ENCODE results near the gene RAD54L. TPM values are rescaled to one million over a fixed set of nuclear protein-coding genes. Genes with fewer than 3 reads are reported as not detected.

The RAD54L gene
- polyA plus RNA-seq, 2 donors, result 6.1 to 7.0 TPM

- peak overlapping the region; percentile 68 to 82 for H3K4me3 ChIP-seq (ENCODE audit: low read depth in 1 of 2, low read length in 2 of 2)
- H3K36me3 ChIP-seq (ENCODE audit: control insufficient read depth in 2 of 2, insufficient read depth in 2 of 2, low read length in 1 of 2), result peaks cover 0 to 5% of the 10 kb centered on the region in 2 donors
- H3K4me1 ChIP-seq (ENCODE audit: control insufficient read depth in 2 of 2, insufficient read depth in 2 of 2, low read length in 1 of 2), result peaks cover 3 to 7% of the 10 kb centered on the region in 2 donors
- peak overlapping the region; percentile 88 to 97 for H3K27ac ChIP-seq (ENCODE audit: low read depth in 2 of 2, low read length in 1 of 2)
- WGBS, 2 donors, result 35 to 41% methylated on average over 5 to 6 of the region's 6 CpGs
- H3K9me3 ChIP-seq (ENCODE audit: control insufficient read depth in 2 of 2, insufficient read depth in 1 of 2, low read depth in 1 of 2, low read length in 1 of 2), result no peaks in the 10 kb centered on the region
- no peaks in the 10 kb centered on the region for H3K27me3 ChIP-seq (ENCODE audit: control insufficient read depth in 1 of 2, insufficient read depth in 2 of 2, low read length in 2 of 2)
Observed at GRCh38 chr1:46300673-46301405, 53.3 kb downstream of the RAD54L start.

- WGBS, 2 donors, result 8 to 9% methylated on average over 17 of the region's 17 CpGs
Observed at GRCh38 chr1:46301406-46301807, 53.8 kb downstream of the RAD54L start.

GRCh38 chr1:46301808-46302640, 54.5 kb downstream of the RAD54L start:
- Histone ChIP-seq H3K27me3 (ENCODE audit: control insufficient read depth in 1 of 2, insufficient read depth in 2 of 2, low read length in 2 of 2) (no peaks in the 10 kb centered on the region), H3K27ac (ENCODE audit: low read depth in 2 of 2, low read length in 1 of 2) (peak overlapping the region; percentile 88 to 97), H3K9me3 (ENCODE audit: control insufficient read depth in 2 of 2, insufficient read depth in 1 of 2, low read depth in 1 of 2, low read length in 1 of 2) (no peaks in the 10 kb centered on the region), H3K36me3 (ENCODE audit: control insufficient read depth in 2 of 2, insufficient read depth in 2 of 2, low read length in 1 of 2) (peaks cover 0 to 5% of the 10 kb centered on the region in 2 donors), H3K4me3 (ENCODE audit: low read depth in 1 of 2, low read length in 2 of 2) (peak overlapping the region; percentile 68 to 82), H3K4me1 (ENCODE audit: control insufficient read depth in 2 of 2, insufficient read depth in 2 of 2, low read length in 1 of 2) (peaks cover 3 to 7% of the 10 kb centered on the region in 2 donors)
- 0 to 1% methylated on average over 67 to 79 of the region's 79 CpGs for WGBS, 2 donors

More at GRCh38 chr1:46301406-46301807, 53.8 kb downstream of the RAD54L start:
- Histone ChIP-seq H3K27me3 (ENCODE audit: control insufficient read depth in 1 of 2, insufficient read depth in 2 of 2, low read length in 2 of 2) (no peaks in the 10 kb centered on the region), H3K4me1 (ENCODE audit: control insufficient read depth in 2 of 2, insufficient read depth in 2 of 2, low read length in 1 of 2) (peaks cover 3 to 7% of the 10 kb centered on the region in 2 donors), H3K4me3 (ENCODE audit: low read depth in 1 of 2, low read length in 2 of 2) (peak overlapping the region; percentile 68 to 82), H3K27ac (ENCODE audit: low read depth in 2 of 2, low read length in 1 of 2) (peak overlapping the region; percentile 88 to 97), H3K36me3 (ENCODE audit: control insufficient read depth in 2 of 2, insufficient read depth in 2 of 2, low read length in 1 of 2) (peaks cover 0 to 5% of the 10 kb centered on the region in 2 donors), H3K9me3 (ENCODE audit: control insufficient read depth in 2 of 2, insufficient read depth in 1 of 2, low read depth in 1 of 2, low read length in 1 of 2) (no peaks in the 10 kb centered on the region)

GRCh38 chr1:46302641-46303037, 55.1 kb downstream of the RAD54L start:
- Histone ChIP-seq H3K27ac (ENCODE audit: low read depth in 2 of 2, low read length in 1 of 2) (peak overlapping the region; percentile 88 to 97), H3K4me1 (ENCODE audit: control insufficient read depth in 2 of 2, insufficient read depth in 2 of 2, low read length in 1 of 2) (peaks cover 3 to 7% of the 10 kb centered on the region in 2 donors), H3K27me3 (ENCODE audit: control insufficient read depth in 1 of 2, insufficient read depth in 2 of 2, low read length in 2 of 2) (no peaks in the 10 kb centered on the region), H3K9me3 (ENCODE audit: control insufficient read depth in 2 of 2, insufficient read depth in 1 of 2, low read depth in 1 of 2, low read length in 1 of 2) (no peaks in the 10 kb centered on the region), H3K36me3 (ENCODE audit: control insufficient read depth in 2 of 2, insufficient read depth in 2 of 2, low read length in 1 of 2) (no peaks in the 10 kb centered on the region), H3K4me3 (ENCODE audit: low read depth in 1 of 2, low read length in 2 of 2) (peak overlapping the region; percentile 68 to 82)
- 0 to 1% methylated on average over 24 to 32 of the region's 32 CpGs for WGBS, 2 donors

GRCh38 chr1:46303038-46303871, 55.7 kb downstream of the RAD54L start, which contains the start of the genes LRRC41 and UQCRH:
LRRC41 (minus strand) TSS chr1:46303616; CDS start chr1:46303322, 294 bp downstream.
UQCRH (plus strand) TSS chr1:46303698; CDS start chr1:46303767, 69 bp downstream.
- Histone ChIP-seq H3K27ac (ENCODE audit: low read depth in 2 of 2, low read length in 1 of 2) (peak within 1 kb of the TSS; percentile 90 to 97), H3K4me3 (ENCODE audit: low read depth in 1 of 2, low read length in 2 of 2) (peak within 1 kb of the TSS; percentile 68 to 82), H3K9me3 (ENCODE audit: control insufficient read depth in 2 of 2, insufficient read depth in 1 of 2, low read depth in 1 of 2, low read length in 1 of 2) (no peaks in the 10 kb centered on the region), H3K4me1 (ENCODE audit: control insufficient read depth in 2 of 2, insufficient read depth in 2 of 2, low read length in 1 of 2) (peaks cover 3 to 7% of the 10 kb centered on the region in 2 donors), H3K36me3 (ENCODE audit: control insufficient read depth in 2 of 2, insufficient read depth in 2 of 2, low read length in 1 of 2) (no peaks in the 10 kb centered on the region), H3K27me3 (ENCODE audit: control insufficient read depth in 1 of 2, insufficient read depth in 2 of 2, low read length in 2 of 2) (no peaks in the 10 kb centered on the region)
- 0 to 1% methylated on average over 61 of the region's 61 CpGs for WGBS, 2 donors

GRCh38 chr1:46303872-46304326, 56.3 kb downstream of the RAD54L start:
- WGBS, 2 donors, result 0% methylated on average over 14 of the region's 14 CpGs
- H3K4me1 ChIP-seq (ENCODE audit: control insufficient read depth in 2 of 2, insufficient read depth in 2 of 2, low read length in 1 of 2), result peaks cover 3 to 7% of the 10 kb centered on the region in 2 donors
- H3K27ac ChIP-seq (ENCODE audit: low read depth in 2 of 2, low read length in 1 of 2), result peak overlapping the region; percentile 90 to 97
- H3K4me3 ChIP-seq (ENCODE audit: low read depth in 1 of 2, low read length in 2 of 2), result peak overlapping the region; percentile 68 to 81
- no peaks in the 10 kb centered on the region for H3K27me3 ChIP-seq (ENCODE audit: control insufficient read depth in 1 of 2, insufficient read depth in 2 of 2, low read length in 2 of 2)
- H3K36me3 ChIP-seq (ENCODE audit: control insufficient read depth in 2 of 2, insufficient read depth in 2 of 2, low read length in 1 of 2), result no peaks in the 10 kb centered on the region
- no peaks in the 10 kb centered on the region for H3K9me3 ChIP-seq (ENCODE audit: control insufficient read depth in 2 of 2, insufficient read depth in 1 of 2, low read depth in 1 of 2, low read length in 1 of 2)

- no peaks in the 10 kb centered on the region for H3K27me3 ChIP-seq (ENCODE audit: control insufficient read depth in 1 of 2, insufficient read depth in 2 of 2, low read length in 2 of 2)
- no peak overlapping the region for H3K27ac ChIP-seq (ENCODE audit: low read depth in 2 of 2, low read length in 1 of 2)
- H3K4me1 ChIP-seq (ENCODE audit: control insufficient read depth in 2 of 2, insufficient read depth in 2 of 2, low read length in 1 of 2), result peaks cover 3 to 4% of the 10 kb centered on the region in 2 donors
- 92% methylated on average over 8 of the region's 8 CpGs for WGBS, 2 donors
- no peaks in the 10 kb centered on the region for H3K9me3 ChIP-seq (ENCODE audit: control insufficient read depth in 2 of 2, insufficient read depth in 1 of 2, low read depth in 1 of 2, low read length in 1 of 2)
- peaks cover 8 to 10% of the 10 kb centered on the region in 2 donors for H3K36me3 ChIP-seq (ENCODE audit: control insufficient read depth in 2 of 2, insufficient read depth in 2 of 2, low read length in 1 of 2)
- H3K4me3 ChIP-seq (ENCODE audit: low read depth in 1 of 2, low read length in 2 of 2), result no peak overlapping the region
Observed at GRCh38 chr1:46306159-46306530, 58.6 kb downstream of the RAD54L start.

GRCh38 chr1:46309401-46310159, 62.0 kb downstream of the RAD54L start:
- 86 to 89% methylated on average over 16 of the region's 16 CpGs for WGBS, 2 donors
- Histone ChIP-seq H3K4me3 (ENCODE audit: low read depth in 1 of 2, low read length in 2 of 2) (no peak overlapping the region), H3K9me3 (ENCODE audit: control insufficient read depth in 2 of 2, insufficient read depth in 1 of 2, low read depth in 1 of 2, low read length in 1 of 2) (no peaks in the 10 kb centered on the region), H3K27ac (ENCODE audit: low read depth in 2 of 2, low read length in 1 of 2) (no peak overlapping the region), H3K27me3 (ENCODE audit: control insufficient read depth in 1 of 2, insufficient read depth in 2 of 2, low read length in 2 of 2) (no peaks in the 10 kb centered on the region), H3K36me3 (ENCODE audit: control insufficient read depth in 2 of 2, insufficient read depth in 2 of 2, low read length in 1 of 2) (peaks cover 8 to 13% of the 10 kb centered on the region in 2 donors), H3K4me1 (ENCODE audit: control insufficient read depth in 2 of 2, insufficient read depth in 2 of 2, low read length in 1 of 2) (peaks cover 3 to 4% of the 10 kb centered on the region in 2 donors)

Data from esophagus (tissue), 2 donors.